HFFc6 (cell line): ENCODE results near the gene PRRT1. TPM values are rescaled to one million over a fixed set of nuclear protein-coding genes. Genes with fewer than 3 reads are reported as not detected.
"Not testable (repeated sequence)": the region's sequence is repeated elsewhere in the genome, so short reads cannot be mapped to it uniquely, and the experiment has no call there.

Experiments
- DNase-seq: peaks from one replicate; pipeline ENCODE4 v3.0.0-alpha.2; 2018
- H3K27ac Mint-ChIP-seq: 2 replicates; pipeline ENCODE4 v1.8.0; 2020; ENCODE audit warnings: mild to moderate bottlenecking, mixed read lengths
- H3K27me3 Mint-ChIP-seq: 2 replicates; pipeline ENCODE4 v1.8.0; 2021; ENCODE audit warnings: mild to moderate bottlenecking, moderate library complexity, mixed read lengths; ENCODE audit not compliant: insufficient read depth
- H3K36me3 Mint-ChIP-seq: 2 replicates; pipeline ENCODE4 v1.8.0; 2021; ENCODE audit warnings: low read depth, mixed read lengths
- H3K4me1 Mint-ChIP-seq: 2 replicates; pipeline ENCODE4 v1.8.0; 2020; ENCODE audit warnings: low read depth, mixed read lengths
- H3K4me3 Mint-ChIP-seq: 2 replicates; pipeline ENCODE4 v1.8.0; 2020; ENCODE audit warnings: mild to moderate bottlenecking, moderate library complexity, mixed read lengths
- H3K9me3 Mint-ChIP-seq: 2 replicates; pipeline ENCODE4 v1.8.0; 2020; ENCODE audit warnings: mild to moderate bottlenecking, mixed read lengths
- total RNA-seq, 6 experiments: library from RNA; stranded (reverse); fragmentation: NEBNext Ultra II Directional; extraction: Animal tissue kit (Norgen Biotek cat#: 25700); gene quantifications; 2 replicates in 1 of 6; 3 replicates in 5 of 6; pipeline ENCODE4 v1.2.3, GENCODE V29; 2021
- TF ChIP-seq, protein P1 (sequence below): fragments of 200-600 bp; sonication (generic); IDR thresholded peaks from 2 replicates; pipeline ENCODE4 v1.5.0; 2021; ENCODE audit warnings: antibody characterized with exemption, mild to moderate bottlenecking

PRRT1 gene
- total RNA-seq, 6 experiments from 2014 or later = 2.6 to 5.8 (median 5.1) TPM

- peaks cover 53% of the 10 kb centered on the region for H3K4me1 Mint-ChIP-seq
- peaks cover 4% of the 10 kb centered on the region for H3K27me3 Mint-ChIP-seq
- TF ChIP-seq, protein P1, sequence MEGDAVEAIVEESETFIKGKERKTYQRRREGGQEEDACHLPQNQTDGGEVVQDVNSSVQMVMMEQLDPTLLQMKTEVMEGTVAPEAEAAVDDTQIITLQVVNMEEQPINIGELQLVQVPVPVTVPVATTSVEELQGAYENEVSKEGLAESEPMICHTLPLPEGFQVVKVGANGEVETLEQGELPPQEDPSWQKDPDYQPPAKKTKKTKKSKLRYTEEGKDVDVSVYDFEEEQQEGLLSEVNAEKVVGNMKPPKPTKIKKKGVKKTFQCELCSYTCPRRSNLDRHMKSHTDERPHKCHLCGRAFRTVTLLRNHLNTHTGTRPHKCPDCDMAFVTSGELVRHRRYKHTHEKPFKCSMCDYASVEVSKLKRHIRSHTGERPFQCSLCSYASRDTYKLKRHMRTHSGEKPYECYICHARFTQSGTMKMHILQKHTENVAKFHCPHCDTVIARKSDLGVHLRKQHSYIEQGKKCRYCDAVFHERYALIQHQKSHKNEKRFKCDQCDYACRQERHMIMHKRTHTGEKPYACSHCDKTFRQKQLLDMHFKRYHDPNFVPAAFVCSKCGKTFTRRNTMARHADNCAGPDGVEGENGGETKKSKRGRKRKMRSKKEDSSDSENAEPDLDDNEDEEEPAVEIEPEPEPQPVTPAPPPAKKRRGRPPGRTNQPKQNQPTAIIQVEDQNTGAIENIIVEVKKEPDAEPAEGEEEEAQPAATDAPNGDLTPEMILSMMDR = no peak
- DNase-seq = peak; percentile 14
- peaks cover 19% of the 10 kb centered on the region for H3K36me3 Mint-ChIP-seq
- H3K4me3 Mint-ChIP-seq = peak overlapping the region; percentile 93
- peak overlapping the region; percentile 88 for H3K27ac Mint-ChIP-seq
- H3K9me3 Mint-ChIP-seq = no peaks in the 10 kb centered on the region
Observed at GRCh38 chr6:32188381-32189068, 36.8 kb upstream of the PRRT1 start.

- Mint-ChIP-seq H3K36me3 (peaks cover 19% of the 10 kb centered on the region), H3K27ac (peak overlapping the region; percentile 88), H3K4me3 (peak overlapping the region; percentile 93), H3K4me1 (peaks cover 48% of the 10 kb centered on the region)
- H3K27me3 Mint-ChIP-seq, DNase-seq, H3K9me3 Mint-ChIP-seq: not testable (repeated sequence)
Observed at GRCh38 chr6:32187725-32188380, 36.1 kb upstream of the PRRT1 start.

DNA sequence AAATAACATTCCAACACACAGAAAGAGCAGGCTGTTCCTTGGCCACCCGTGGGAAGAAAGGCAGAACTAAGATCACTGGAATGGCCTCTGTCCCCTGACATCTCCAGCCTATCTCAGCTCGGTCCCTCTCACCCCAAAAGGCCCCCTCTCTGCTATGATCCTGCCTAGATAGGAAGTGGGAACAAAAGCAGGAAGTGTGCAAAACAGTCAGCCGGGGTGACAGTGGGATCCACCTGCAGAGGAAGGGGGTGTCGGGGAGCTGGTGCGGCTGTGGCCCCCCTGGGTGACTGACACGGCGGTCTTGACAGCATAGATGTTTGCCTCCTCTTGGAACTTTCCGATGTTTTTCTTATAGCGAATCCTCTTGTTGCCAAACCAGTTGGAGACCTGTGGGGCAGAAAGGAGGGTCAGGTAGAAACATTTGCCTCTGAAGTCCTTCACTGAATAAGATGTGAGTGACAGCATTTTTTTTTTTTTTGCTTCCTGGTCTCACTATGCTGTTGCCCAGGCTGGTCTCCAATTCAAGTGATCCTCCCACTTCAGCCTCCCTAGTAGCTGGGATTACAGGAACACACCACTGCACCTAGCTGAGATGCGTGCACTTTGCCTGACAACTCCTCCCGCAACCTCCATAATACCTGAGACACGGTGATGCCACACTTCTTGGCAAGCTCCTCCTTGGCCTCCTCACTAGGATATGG lies 35.4 kb upstream of the PRRT1 start:
- peaks cover 4% of the 10 kb centered on the region for H3K27me3 Mint-ChIP-seq
- peak overlapping the region; percentile 89 for H3K27ac Mint-ChIP-seq
- peaks cover 41% of the 10 kb centered on the region for H3K4me1 Mint-ChIP-seq
- no peaks in the 10 kb centered on the region for H3K9me3 Mint-ChIP-seq
- no peak for DNase-seq
- H3K36me3 Mint-ChIP-seq = peaks cover 19% of the 10 kb centered on the region
- peak overlapping the region; percentile 16; the same call in 1 of the 2 replicates for H3K4me3 Mint-ChIP-seq
- TF ChIP-seq, protein P1 = no peak

- Mint-ChIP-seq H3K4me3 (peak overlapping the region; percentile 16; the same call in 1 of the 2 replicates), H3K4me1 (peaks cover 39% of the 10 kb centered on the region), H3K27ac (peak overlapping the region; percentile 89), H3K36me3 (peaks cover 19% of the 10 kb centered on the region)
- H3K9me3 Mint-ChIP-seq, DNase-seq, H3K27me3 Mint-ChIP-seq: not testable (repeated sequence)
Observed at GRCh38 chr6:32186151-32186840, 34.6 kb upstream of the PRRT1 start.

DNA sequence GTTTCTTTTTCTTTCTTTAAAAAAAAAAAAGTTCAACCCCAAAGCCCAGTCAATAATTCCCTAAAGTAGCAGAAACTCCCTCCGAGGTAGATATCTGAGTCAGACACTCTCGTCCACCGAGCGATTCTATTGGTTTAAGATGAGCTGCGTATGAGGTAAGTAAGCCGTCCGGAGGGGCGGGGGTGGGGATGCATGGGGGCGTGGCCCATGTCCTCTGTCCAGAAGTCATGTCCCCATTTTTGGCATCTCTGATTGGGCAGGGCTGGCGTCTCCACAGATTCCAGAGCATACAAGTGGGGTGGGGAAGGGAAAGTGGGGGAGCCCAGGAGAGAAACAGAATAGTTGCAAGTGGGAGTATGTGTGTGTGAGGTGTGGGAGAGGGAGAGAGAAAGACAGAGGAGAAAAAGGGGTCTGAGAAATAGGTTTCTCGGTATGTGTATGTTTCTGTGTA lies 34.0 kb upstream of the PRRT1 start:
- Mint-ChIP-seq H3K4me3 (peak overlapping the region; percentile 82), H3K36me3 (peaks cover 21% of the 10 kb centered on the region), H3K27ac (peak overlapping the region; percentile 89)

GRCh38 chr6:32184084-32184640 lies 32.4 kb upstream of the PRRT1 start, which contains the start of gene AGER:
Gene AGER (minus strand): TSS chr6:32184253. CDS start chr6:32184222, 31 bp downstream.
- H3K27me3 Mint-ChIP-seq = peaks cover 4% of the 10 kb centered on the region
- no peaks in the 10 kb centered on the region for H3K9me3 Mint-ChIP-seq
- DNase-seq = no peak
- TF ChIP-seq, protein P1 = no peak
- peaks cover 29% of the 10 kb centered on the region for H3K36me3 Mint-ChIP-seq
- peak within 1 kb of the TSS; percentile 89; the same call in 1 of the 2 replicates for H3K27ac Mint-ChIP-seq
- peaks cover 55% of the 10 kb centered on the region for H3K4me1 Mint-ChIP-seq
- no peak within 1 kb of the TSS for H3K4me3 Mint-ChIP-seq

More for the DNA sequence above, 34.0 kb upstream of the PRRT1 start:
- H3K9me3 Mint-ChIP-seq, H3K27me3 Mint-ChIP-seq: not testable (repeated sequence)
- H3K4me1 Mint-ChIP-seq = peaks cover 40% of the 10 kb centered on the region
- DNase-seq = peak; percentile 88
